ENCODE data around the gene GDF10. TPM values are rescaled to one million over a fixed set of nuclear protein-coding genes. Genes with fewer than 3 reads are reported as not detected.

GDF10 gene
- total RNA-seq, 1 experiment from 2014 or later = not detected

DNA sequence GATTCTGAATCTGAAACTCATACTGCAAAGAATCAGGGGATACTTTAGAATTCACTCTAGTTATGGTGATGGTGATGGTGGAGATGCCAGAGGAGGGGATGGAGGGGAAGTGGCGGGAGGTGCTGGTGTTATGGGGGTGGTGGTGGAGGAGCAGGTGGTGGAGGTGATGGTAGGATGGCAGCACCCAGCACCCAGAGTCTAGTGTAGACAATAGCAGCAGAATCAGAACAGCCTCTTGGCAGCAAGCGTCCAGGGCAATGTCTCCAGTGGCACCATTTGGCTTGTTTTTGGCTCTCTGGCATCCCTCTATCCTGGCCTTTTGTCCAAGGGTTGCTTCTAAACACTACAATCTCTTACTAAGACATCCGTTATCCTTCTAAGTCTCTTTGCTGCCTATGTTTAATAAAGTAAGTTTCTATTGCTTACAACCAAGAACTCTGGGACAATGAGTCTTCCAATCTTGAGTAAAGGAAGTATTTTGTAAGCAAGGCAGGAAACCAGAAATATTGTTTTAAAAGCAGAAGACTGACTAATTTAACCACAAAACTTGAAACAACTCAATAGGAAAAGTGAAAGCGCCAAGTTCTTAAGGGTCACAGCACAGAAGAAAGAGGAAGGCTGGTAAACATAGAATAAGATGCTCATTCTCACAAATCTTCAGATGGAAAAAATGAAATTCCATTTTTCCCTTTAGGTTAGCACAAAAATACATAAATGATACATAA, 42.4 kb upstream of the GDF10 start:
- BruUV-seq (replicated peaks) = no TSS peak
- ChIA-PET CTCF (no interaction called here), POLR2A (ENCODE audit: unreplicated experiment) (no interaction called here)
- no peak overlapping the region for H3K9ac ChIP-seq (ENCODE audit: low read length)
- H2AFZ ChIP-seq (ENCODE audit: low read length) = no peak overlapping the region
- no peak overlapping the region for H3K4me2 ChIP-seq (ENCODE audit: low read length)
- no peaks in the 10 kb centered on the region for H4K20me1 ChIP-seq (ENCODE audit: low read length)
- H3K36me3 ChIP-seq (ENCODE audit: low read depth, low read length) = no peaks in the 10 kb centered on the region
- ATAC-seq = no peak
- intact Hi-C loops (cut with micrococcal nuclease) = no loop called here
- no peak overlapping the region for H3K4me3 ChIP-seq (ENCODE audit: low read length)
- no peaks in the 10 kb centered on the region for H3K79me2 ChIP-seq (ENCODE audit: low read length)
- H3K9me2 ChIP-seq (replicated peaks; ENCODE audit: low read length) = no peaks in the 10 kb centered on the region
- no peak overlapping the region for H3K27ac ChIP-seq (ENCODE audit: low read length)
- H3K4me1 ChIP-seq (ENCODE audit: insufficient read depth, low read length) = no peaks in the 10 kb centered on the region
- peaks cover 13% of the 10 kb centered on the region; the same call in 1 of the 2 replicates for H3K27me3 ChIP-seq (ENCODE audit: low read length)
- TF ChIP-seq EZH2phosphoT487 (IDR thresholded peaks at IDR 0.05; ENCODE audit: borderline replicate concordance, low read length) = no peak
- TF ChIP-seq EZH2 (IDR thresholded peaks at IDR 0.05; ENCODE audit: low read length, unreplicated experiment) = no peak
- no peak for TF ChIP-seq CTCF (conservative IDR thresholded peaks at IDR 0.05; ENCODE audit: low read depth, low read length)
- H3K9me3 ChIP-seq (ENCODE audit: low read length) = no peaks in the 10 kb centered on the region
- DNase-seq = peak; percentile 10
- no peaks in the 10 kb centered on the region for H3F3A ChIP-seq (ENCODE audit: low read length, unreplicated experiment)

DNA sequence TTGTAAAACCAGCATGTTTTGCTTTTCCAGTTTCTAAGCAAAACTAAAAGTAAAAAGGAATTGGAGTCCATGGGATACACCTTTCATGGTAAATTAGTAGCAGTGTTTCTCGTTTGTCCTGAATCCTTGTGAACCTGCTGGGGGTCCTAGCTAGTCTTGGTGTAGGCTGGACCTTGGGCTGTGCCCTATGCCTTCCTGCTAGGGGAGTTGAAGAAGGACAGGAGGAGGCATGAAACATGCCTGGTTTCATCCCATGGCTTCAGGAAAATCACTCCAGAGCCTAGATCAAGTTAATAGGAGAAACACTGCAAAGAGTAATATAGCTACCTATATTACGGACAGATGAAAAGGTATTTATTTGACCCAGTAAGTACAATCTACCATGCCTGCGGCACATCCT, 41.1 kb upstream of the GDF10 start:
- Histone ChIP-seq H3K9me3 (ENCODE audit: low read length) (no peaks in the 10 kb centered on the region), H3F3A (ENCODE audit: low read length, unreplicated experiment) (no peaks in the 10 kb centered on the region), H3K27ac (ENCODE audit: low read length) (no peak overlapping the region), H3K36me3 (ENCODE audit: low read depth, low read length) (no peaks in the 10 kb centered on the region), H3K27me3 (ENCODE audit: low read length) (peaks cover 17% of the 10 kb centered on the region; the same call in 1 of the 2 replicates), H3K9me2 (replicated peaks; ENCODE audit: low read length) (no peaks in the 10 kb centered on the region), H3K4me3 (ENCODE audit: low read length) (no peak overlapping the region), H3K9ac (ENCODE audit: low read length) (no peak overlapping the region), H4K20me1 (ENCODE audit: low read length) (no peaks in the 10 kb centered on the region), H3K4me2 (ENCODE audit: low read length) (no peak overlapping the region), H3K4me1 (ENCODE audit: insufficient read depth, low read length) (no peaks in the 10 kb centered on the region), H3K79me2 (ENCODE audit: low read length) (no peaks in the 10 kb centered on the region), H2AFZ (ENCODE audit: low read length) (no peak overlapping the region)
- ChIA-PET POLR2A (ENCODE audit: unreplicated experiment) (no interaction called here), CTCF (no interaction called here)
- intact Hi-C loops (cut with micrococcal nuclease) = no loop called here
- ATAC-seq (no peak), DNase-seq (no peak)
- BruUV-seq (replicated peaks) = no TSS peak
- TF ChIP-seq EZH2 (IDR thresholded peaks at IDR 0.05; ENCODE audit: low read length, unreplicated experiment) = no peak
- TF ChIP-seq CTCF (conservative IDR thresholded peaks at IDR 0.05; ENCODE audit: low read depth, low read length) = no peak
- TF ChIP-seq EZH2phosphoT487 (IDR thresholded peaks at IDR 0.05; ENCODE audit: borderline replicate concordance, low read length) = no peak

GRCh38 chr10:47259466-47259865, 40.5 kb upstream of the GDF10 start:
- no TSS peak for BruUV-seq (replicated peaks)
- Histone ChIP-seq H3K79me2 (ENCODE audit: low read length) (no peaks in the 10 kb centered on the region), H3K4me1 (ENCODE audit: insufficient read depth, low read length) (no peaks in the 10 kb centered on the region), H4K20me1 (ENCODE audit: low read length) (no peaks in the 10 kb centered on the region), H3F3A (ENCODE audit: low read length, unreplicated experiment) (no peaks in the 10 kb centered on the region), H3K4me3 (ENCODE audit: low read length) (no peak overlapping the region), H2AFZ (ENCODE audit: low read length) (no peak overlapping the region), H3K4me2 (ENCODE audit: low read length) (no peak overlapping the region), H3K9me3 (ENCODE audit: low read length) (no peaks in the 10 kb centered on the region), H3K9ac (ENCODE audit: low read length) (no peak overlapping the region), H3K27ac (ENCODE audit: low read length) (no peak overlapping the region), H3K9me2 (replicated peaks; ENCODE audit: low read length) (no peaks in the 10 kb centered on the region), H3K27me3 (ENCODE audit: low read length) (peaks cover 17% of the 10 kb centered on the region; the same call in 1 of the 2 replicates), H3K36me3 (ENCODE audit: low read depth, low read length) (no peaks in the 10 kb centered on the region)
- intact Hi-C loops (cut with micrococcal nuclease) = no loop called here
- CTCF ChIA-PET = no interaction called here
- no peak for DNase-seq
- ATAC-seq = no peak
- TF ChIP-seq EZH2phosphoT487 (IDR thresholded peaks at IDR 0.05; ENCODE audit: borderline replicate concordance, low read length) = no peak
- POLR2A ChIA-PET (ENCODE audit: unreplicated experiment) = no interaction called here
